ENCODE results near the gene TBC1D22A. TPM values are rescaled to one million over a fixed set of nuclear protein-coding genes. Genes with fewer than 3 reads are reported as not detected.

Gene TBC1D22A
- total RNA-seq, 1 donor from 2014 or later: 24.2 TPM

GRCh38 chr22:47023871-47024270, 261.4 kb downstream of the TBC1D22A start:
- Histone ChIP-seq H3K27ac (ENCODE audit: low read depth, low read length) (no peak overlapping the region), H2AFZ (ENCODE audit: low read depth, low read length) (no peak overlapping the region), H3K4me2 (ENCODE audit: low read length) (no peak overlapping the region), H3K9ac (ENCODE audit: low read length) (no peak overlapping the region), H3K4me3 (ENCODE audit: insufficient read depth, low read depth, low read length) (no peak overlapping the region), H3K4me1 (ENCODE audit: insufficient read depth, low read length) (no peaks in the 10 kb centered on the region), H3K27me3 (ENCODE audit: insufficient read depth, low read length) (no peaks in the 10 kb centered on the region), H4K20me1 (ENCODE audit: insufficient read depth, low read length) (peaks cover 19% of the 10 kb centered on the region), H3K79me2 (ENCODE audit: insufficient read depth, low read length) (no peaks in the 10 kb centered on the region), H3K9me3 (ENCODE audit: insufficient read depth, low read depth, low read length) (no peaks in the 10 kb centered on the region), H3K36me3 (ENCODE audit: insufficient read depth, low read length) (no peaks in the 10 kb centered on the region)
- TF ChIP-seq EZH2 (IDR thresholded peaks at IDR 0.05; ENCODE audit: insufficient read depth, low read length): no peak
- Mint-ChIP-seq H3K4me3 (ENCODE audit: unreplicated experiment) (no peak overlapping the region), H3K27ac (ENCODE audit: unreplicated experiment) (no peak overlapping the region), H3K27me3 (ENCODE audit: low read depth, unreplicated experiment) (no peaks in the 10 kb centered on the region), H3K36me3 (ENCODE audit: low read depth, unreplicated experiment) (peaks cover 8% of the 10 kb centered on the region), H3K4me1 (ENCODE audit: low read depth, unreplicated experiment) (peaks cover 18% of the 10 kb centered on the region), H3K9me3 (ENCODE audit: unreplicated experiment) (peaks cover 6% of the 10 kb centered on the region)
- FAIRE-seq (no peak), DNase-seq (ENCODE audit: low read depth) (no peak)

DNA sequence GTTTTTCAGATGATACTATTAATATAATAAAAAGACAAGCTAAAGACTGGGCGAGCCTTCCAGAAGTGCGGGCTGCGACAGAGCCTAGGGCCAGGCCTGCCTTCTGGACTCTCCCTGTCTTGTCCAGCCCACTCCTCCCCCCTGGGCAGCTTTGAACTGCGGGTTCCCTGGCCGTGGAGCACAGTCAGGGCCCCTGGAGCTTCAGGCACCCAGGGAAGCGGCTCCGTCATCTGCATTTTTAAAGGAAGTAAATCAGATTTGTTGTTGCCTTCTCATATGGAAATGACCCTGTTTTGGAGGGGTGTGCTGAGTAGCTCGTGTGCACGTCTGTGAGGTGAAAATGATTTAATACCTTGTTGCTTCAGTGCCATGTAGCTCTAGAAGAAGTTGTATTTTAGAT, 265.3 kb downstream of the TBC1D22A start:
- Mint-ChIP-seq H3K27ac (ENCODE audit: unreplicated experiment) (no peak overlapping the region), H3K36me3 (ENCODE audit: low read depth, unreplicated experiment) (peaks cover 3% of the 10 kb centered on the region), H3K4me1 (ENCODE audit: low read depth, unreplicated experiment) (no peaks in the 10 kb centered on the region), H3K27me3 (ENCODE audit: low read depth, unreplicated experiment) (no peaks in the 10 kb centered on the region), H3K9me3 (ENCODE audit: unreplicated experiment) (no peaks in the 10 kb centered on the region), H3K4me3 (ENCODE audit: unreplicated experiment) (no peak overlapping the region)
- H3K9me3 ChIP-seq (ENCODE audit: insufficient read depth, low read depth, low read length): no peaks in the 10 kb centered on the region
- no peak overlapping the region for H3K4me3 ChIP-seq (ENCODE audit: insufficient read depth, low read depth, low read length)
- H3K9ac ChIP-seq (ENCODE audit: low read length): no peak overlapping the region
- H3K79me2 ChIP-seq (ENCODE audit: insufficient read depth, low read length): no peaks in the 10 kb centered on the region
- H3K27me3 ChIP-seq (ENCODE audit: insufficient read depth, low read length): no peaks in the 10 kb centered on the region
- no peak overlapping the region for H3K27ac ChIP-seq (ENCODE audit: low read depth, low read length)
- H3K36me3 ChIP-seq (ENCODE audit: insufficient read depth, low read length): no peaks in the 10 kb centered on the region
- TF ChIP-seq, protein P1, sequence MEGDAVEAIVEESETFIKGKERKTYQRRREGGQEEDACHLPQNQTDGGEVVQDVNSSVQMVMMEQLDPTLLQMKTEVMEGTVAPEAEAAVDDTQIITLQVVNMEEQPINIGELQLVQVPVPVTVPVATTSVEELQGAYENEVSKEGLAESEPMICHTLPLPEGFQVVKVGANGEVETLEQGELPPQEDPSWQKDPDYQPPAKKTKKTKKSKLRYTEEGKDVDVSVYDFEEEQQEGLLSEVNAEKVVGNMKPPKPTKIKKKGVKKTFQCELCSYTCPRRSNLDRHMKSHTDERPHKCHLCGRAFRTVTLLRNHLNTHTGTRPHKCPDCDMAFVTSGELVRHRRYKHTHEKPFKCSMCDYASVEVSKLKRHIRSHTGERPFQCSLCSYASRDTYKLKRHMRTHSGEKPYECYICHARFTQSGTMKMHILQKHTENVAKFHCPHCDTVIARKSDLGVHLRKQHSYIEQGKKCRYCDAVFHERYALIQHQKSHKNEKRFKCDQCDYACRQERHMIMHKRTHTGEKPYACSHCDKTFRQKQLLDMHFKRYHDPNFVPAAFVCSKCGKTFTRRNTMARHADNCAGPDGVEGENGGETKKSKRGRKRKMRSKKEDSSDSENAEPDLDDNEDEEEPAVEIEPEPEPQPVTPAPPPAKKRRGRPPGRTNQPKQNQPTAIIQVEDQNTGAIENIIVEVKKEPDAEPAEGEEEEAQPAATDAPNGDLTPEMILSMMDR (IDR thresholded peaks at IDR 0.05; ENCODE audit: insufficient read depth, low read depth, low read length): no peak
- FAIRE-seq (no peak), DNase-seq (ENCODE audit: low read depth) (no peak)
- H3K4me1 ChIP-seq (ENCODE audit: insufficient read depth, low read length): no peaks in the 10 kb centered on the region
- peaks cover 34% of the 10 kb centered on the region for H4K20me1 ChIP-seq (ENCODE audit: insufficient read depth, low read length)
- no peak overlapping the region for H2AFZ ChIP-seq (ENCODE audit: low read depth, low read length)
- H3K4me2 ChIP-seq (ENCODE audit: low read length): no peak overlapping the region

DNA sequence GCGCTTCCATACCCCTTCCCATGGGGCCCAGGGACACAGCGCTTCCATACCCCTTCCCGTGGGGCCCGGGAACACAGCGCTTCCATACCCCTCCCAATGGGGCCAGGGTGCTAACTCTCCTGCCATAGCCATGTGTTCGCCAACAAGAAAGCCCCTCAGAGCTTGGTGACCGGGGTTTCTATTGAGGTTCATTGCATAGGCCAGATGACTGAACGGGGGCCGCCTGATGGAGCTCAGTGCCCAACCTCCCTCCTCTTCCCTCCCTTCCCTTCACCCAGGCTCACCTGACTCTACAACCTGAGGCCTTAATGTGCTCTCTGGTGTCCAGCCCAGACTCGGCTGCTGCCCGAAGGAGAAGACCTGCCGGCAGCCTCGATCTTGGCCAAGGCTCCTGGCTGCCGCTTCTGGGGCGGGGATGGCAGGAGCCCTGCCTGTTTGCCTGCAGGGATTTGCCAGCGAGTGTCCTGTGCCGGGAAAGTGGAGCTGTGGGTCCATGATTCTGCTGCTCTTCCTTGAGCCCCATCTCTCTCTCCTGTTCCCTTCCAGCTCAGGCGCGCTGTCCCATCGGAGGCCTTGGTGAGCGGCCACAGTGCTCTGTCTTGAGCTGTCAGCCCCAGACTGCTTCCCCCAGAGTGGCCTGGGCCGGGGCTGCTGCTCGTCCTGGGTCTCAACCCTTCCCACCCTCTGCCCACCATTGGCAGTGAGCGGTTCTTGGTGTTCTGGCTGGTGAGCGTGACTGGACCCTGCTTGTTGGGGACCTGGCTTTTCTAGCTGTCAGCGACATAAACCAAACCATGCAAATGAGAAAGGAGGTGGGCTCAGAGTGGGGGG, 267.0 kb downstream of the TBC1D22A start:
- FAIRE-seq (no peak), DNase-seq (ENCODE audit: low read depth) (no peak)
- Histone ChIP-seq H3K9me3 (ENCODE audit: insufficient read depth, low read depth, low read length) (no peaks in the 10 kb centered on the region), H3K27ac (ENCODE audit: low read depth, low read length) (no peak overlapping the region), H2AFZ (ENCODE audit: low read depth, low read length) (no peak overlapping the region), H3K79me2 (ENCODE audit: insufficient read depth, low read length) (no peaks in the 10 kb centered on the region), H3K4me1 (ENCODE audit: insufficient read depth, low read length) (no peaks in the 10 kb centered on the region), H3K9ac (ENCODE audit: low read length) (no peak overlapping the region), H3K36me3 (ENCODE audit: insufficient read depth, low read length) (no peaks in the 10 kb centered on the region), H3K27me3 (ENCODE audit: insufficient read depth, low read length) (no peaks in the 10 kb centered on the region), H4K20me1 (ENCODE audit: insufficient read depth, low read length) (peaks cover 38% of the 10 kb centered on the region), H3K4me2 (ENCODE audit: low read length) (no peak overlapping the region), H3K4me3 (ENCODE audit: insufficient read depth, low read depth, low read length) (no peak overlapping the region)
- Mint-ChIP-seq H3K9me3 (ENCODE audit: unreplicated experiment) (no peaks in the 10 kb centered on the region), H3K4me1 (ENCODE audit: low read depth, unreplicated experiment) (no peaks in the 10 kb centered on the region), H3K4me3 (ENCODE audit: unreplicated experiment) (no peak overlapping the region), H3K27me3 (ENCODE audit: low read depth, unreplicated experiment) (no peaks in the 10 kb centered on the region), H3K27ac (ENCODE audit: unreplicated experiment) (peak overlapping the region; percentile 26), H3K36me3 (ENCODE audit: low read depth, unreplicated experiment) (peaks cover 3% of the 10 kb centered on the region)
- TF ChIP-seq, protein P1 (IDR thresholded peaks at IDR 0.05; ENCODE audit: insufficient read depth, low read depth, low read length): no peak
- TF ChIP-seq EZH2 (IDR thresholded peaks at IDR 0.05; ENCODE audit: insufficient read depth, low read length): no peak

Measured in astrocyte (in vitro differentiated cells and primary cell).